Measurements from ENCODE around the gene CCDC181. TPM values are rescaled to one million over a fixed set of nuclear protein-coding genes. Genes with fewer than 3 reads are reported as not detected.
"Not testable (repeated sequence)": the region's sequence is repeated elsewhere in the genome, so short reads cannot be mapped to it uniquely, and the experiment has no call there.

The CCDC181 gene
- total RNA-seq, 1 donor from 2014 or later: 0.26 TPM

DNA sequence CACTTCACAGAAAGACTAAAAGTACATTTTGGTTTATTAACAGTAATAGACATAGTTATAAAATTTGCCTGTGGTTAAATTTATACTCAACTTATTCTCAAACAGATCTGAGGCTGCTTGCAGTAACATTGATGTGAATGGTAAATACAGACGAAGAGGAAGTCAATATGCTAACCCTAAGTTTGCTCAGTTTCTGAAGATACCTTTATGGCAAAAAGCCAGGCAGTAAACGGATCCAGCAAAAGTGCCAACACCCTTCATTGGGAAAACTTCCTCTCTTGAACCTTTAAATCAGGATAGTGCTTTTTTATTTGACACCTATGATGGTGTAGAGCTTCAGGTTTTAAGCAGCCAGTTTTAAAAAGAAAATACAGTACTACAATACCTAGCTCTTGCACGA is 16.6 kb upstream of the CCDC181 start:
- H3K4me3 ChIP-seq (ENCODE audit: low read depth, low read length): no peak overlapping the region
- no peak for DNase-seq (ENCODE audit: low read depth)
- FAIRE-seq: no peak
- H3K36me3 ChIP-seq (ENCODE audit: control insufficient read depth, insufficient read depth, low read length): no peaks in the 10 kb centered on the region
- TF ChIP-seq CTCF (IDR thresholded peaks at IDR 0.05; ENCODE audit: insufficient read depth, low read length, severe bottlenecking): no peak
- peaks cover 2% of the 10 kb centered on the region for H3K27me3 ChIP-seq (ENCODE audit: control insufficient read depth, insufficient read depth, low read length)

DNA sequence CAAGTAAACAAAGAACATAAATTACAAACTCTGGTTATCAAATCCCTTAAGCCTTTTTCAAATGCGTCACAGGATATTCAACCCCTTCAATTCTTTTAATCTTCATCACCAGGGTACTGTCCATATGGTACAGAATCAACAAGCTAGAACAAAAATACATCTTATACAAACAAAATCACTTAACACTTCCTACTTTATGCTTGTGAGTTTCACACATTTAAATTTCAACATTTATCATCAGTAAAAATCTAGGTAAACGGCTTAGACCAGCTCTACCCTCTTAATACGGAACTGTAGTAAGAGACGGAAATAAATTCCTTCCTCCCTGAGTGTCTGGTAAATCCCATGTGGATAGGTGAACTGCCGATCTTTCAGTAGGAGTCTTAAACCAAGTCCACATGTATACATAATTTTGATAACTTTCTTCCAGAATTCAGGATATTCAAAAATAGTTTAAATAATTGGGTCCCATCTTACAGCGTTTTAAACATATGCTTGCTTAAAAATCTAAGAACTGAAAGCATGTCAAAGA is 1.0 kb downstream of the CCDC181 start:
- no peak for FAIRE-seq
- Histone ChIP-seq H3K36me3 (ENCODE audit: control insufficient read depth, insufficient read depth, low read length) (no peaks in the 10 kb centered on the region), H3K4me3 (ENCODE audit: low read depth, low read length) (no peak overlapping the region), H3K27me3 (ENCODE audit: control insufficient read depth, insufficient read depth, low read length) (peaks cover 4% of the 10 kb centered on the region)
- TF ChIP-seq CTCF (IDR thresholded peaks at IDR 0.05; ENCODE audit: insufficient read depth, low read length, severe bottlenecking): no peak
- peak; percentile 28 for DNase-seq (ENCODE audit: low read depth)

DNA sequence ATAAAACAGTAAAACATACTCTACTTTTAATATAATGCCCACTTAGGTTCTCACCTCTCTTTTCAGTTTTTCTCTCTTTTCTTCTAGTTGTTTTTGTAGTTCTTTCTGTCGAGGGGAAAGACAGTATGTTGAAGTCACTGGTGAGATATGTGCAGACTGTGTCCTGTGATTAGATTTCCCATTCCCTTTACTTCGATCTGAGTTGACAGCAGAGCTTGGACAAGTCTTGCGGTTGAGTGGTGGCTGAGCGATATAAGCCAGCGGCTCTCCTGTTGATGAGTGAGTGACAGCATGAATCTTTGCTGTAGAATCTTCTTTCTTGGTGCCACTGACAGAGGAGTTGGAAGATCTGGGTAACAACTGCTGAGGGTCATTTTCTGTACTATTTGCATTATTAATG is 6.0 kb downstream of the CCDC181 start:
- FAIRE-seq: no peak
- DNase-seq (ENCODE audit: low read depth): no peak
- Histone ChIP-seq H3K27me3 (ENCODE audit: control insufficient read depth, insufficient read depth, low read length) (no peaks in the 10 kb centered on the region), H3K4me3 (ENCODE audit: low read depth, low read length) (no peak overlapping the region), H3K36me3 (ENCODE audit: control insufficient read depth, insufficient read depth, low read length) (no peaks in the 10 kb centered on the region)
- no peak for TF ChIP-seq CTCF (IDR thresholded peaks at IDR 0.05; ENCODE audit: insufficient read depth, low read length, severe bottlenecking)

DNA sequence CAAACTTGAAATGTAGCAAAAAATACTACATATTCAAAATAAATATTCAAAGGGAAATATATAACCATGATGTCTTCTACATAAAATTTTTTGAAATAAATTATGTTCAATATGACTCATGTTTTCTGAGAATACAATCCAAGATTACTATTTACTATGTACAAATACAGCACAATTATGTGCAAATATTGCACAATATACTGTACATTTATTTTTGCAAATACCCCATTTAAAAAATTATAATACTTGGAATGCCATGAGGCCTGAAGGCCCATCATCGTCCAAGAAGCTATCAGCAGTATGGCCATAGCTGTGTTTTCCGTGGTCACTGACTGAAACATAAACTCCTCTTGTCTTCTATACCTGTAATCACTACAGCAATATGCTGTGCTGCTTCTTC is 12.3 kb downstream of the CCDC181 start:
- DNase-seq (ENCODE audit: low read depth) (peak; percentile 12), FAIRE-seq (no peak)
- no peak overlapping the region for H3K4me3 ChIP-seq (ENCODE audit: low read depth, low read length)
- no peak for TF ChIP-seq CTCF (IDR thresholded peaks at IDR 0.05; ENCODE audit: insufficient read depth, low read length, severe bottlenecking)
- H3K36me3 ChIP-seq (ENCODE audit: control insufficient read depth, insufficient read depth, low read length): no peaks in the 10 kb centered on the region
- H3K27me3 ChIP-seq (ENCODE audit: control insufficient read depth, insufficient read depth, low read length): no peaks in the 10 kb centered on the region

GRCh38 chr1:169408340-169408739 is 18.9 kb downstream of the CCDC181 start:
- not testable (repeated sequence) for H3K27me3 ChIP-seq (ENCODE audit: control insufficient read depth, insufficient read depth, low read length); DNase-seq (ENCODE audit: low read depth); H3K4me3 ChIP-seq (ENCODE audit: low read depth, low read length); FAIRE-seq; H3K36me3 ChIP-seq (ENCODE audit: control insufficient read depth, insufficient read depth, low read length)

DNA sequence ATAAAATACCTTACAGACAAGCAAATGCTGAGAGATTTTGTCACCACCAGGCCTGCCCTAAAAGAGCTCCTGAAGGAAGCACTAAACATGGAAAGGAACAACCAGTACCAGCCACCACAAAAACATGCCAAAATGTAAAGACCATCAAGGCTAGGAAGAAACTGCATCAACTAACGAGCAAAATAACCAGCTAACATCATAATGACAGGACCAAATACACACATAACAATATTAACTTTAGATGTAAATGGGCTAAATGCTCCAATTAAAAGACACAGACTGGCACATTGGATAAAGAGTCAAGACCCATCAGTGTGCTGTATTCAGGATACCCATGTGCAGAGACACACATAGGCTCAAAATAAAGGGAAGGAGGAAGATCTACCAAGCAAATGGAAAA is 24.7 kb downstream of the CCDC181 start:
- FAIRE-seq; H3K4me3 ChIP-seq (ENCODE audit: low read depth, low read length); H3K36me3 ChIP-seq (ENCODE audit: control insufficient read depth, insufficient read depth, low read length); H3K27me3 ChIP-seq (ENCODE audit: control insufficient read depth, insufficient read depth, low read length); DNase-seq (ENCODE audit: low read depth): not testable (repeated sequence)

- TF ChIP-seq CTCF (IDR thresholded peaks at IDR 0.05; ENCODE audit: insufficient read depth, low read length, severe bottlenecking): no peak
- no peaks in the 10 kb centered on the region for H3K27me3 ChIP-seq (ENCODE audit: control insufficient read depth, insufficient read depth, low read length)
- H3K4me3 ChIP-seq (ENCODE audit: low read depth, low read length): no peak overlapping the region
- peaks cover 4% of the 10 kb centered on the region for H3K36me3 ChIP-seq (ENCODE audit: control insufficient read depth, insufficient read depth, low read length)
- FAIRE-seq (no peak), DNase-seq (ENCODE audit: low read depth) (peak; percentile 68)
Measured at GRCh38 chr1:169395955-169396354, 31.3 kb downstream of the CCDC181 start.
